Germinal center (tissue), 1 donor: ENCODE measurements around the gene FAM107A.

Experiments used
- DNase-seq: peaks from one replicate; pipeline ENCODE4 v3.0.0; 2012; ENCODE audit warnings: mixed read lengths, low spot score

The FAM107A gene

GRCh38 chr3:58577269-58577821, at the start of gene FAM107A:
TSS of gene FAM107A (minus strand) at chr3:58577391. CDS start at chr3:58569860, 7,531 bp downstream.
- DNase-seq = no peak

GRCh38 chr3:58625196-58625824, 48.1 kb upstream of the FAM107A start:
- no peak for DNase-seq

- DNase-seq = no peak
Observed at GRCh38 chr3:58624550-58624949, 47.4 kb upstream of the FAM107A start.

- DNase-seq = no peak
Observed at GRCh38 chr3:58623961-58624360, 46.8 kb upstream of the FAM107A start.

- DNase-seq = no peak
Observed at GRCh38 chr3:58623478-58623877, 46.3 kb upstream of the FAM107A start.

GRCh38 chr3:58622892-58623291, 45.7 kb upstream of the FAM107A start:
- no peak for DNase-seq

GRCh38 chr3:58622436-58622835, 45.2 kb upstream of the FAM107A start:
- DNase-seq = no peak

- no peak for DNase-seq
Observed at GRCh38 chr3:58621086-58621830, 44.1 kb upstream of the FAM107A start.

- DNase-seq = no peak
Observed at GRCh38 chr3:58620421-58620820, 43.2 kb upstream of the FAM107A start.

- no peak for DNase-seq
Observed at GRCh38 chr3:58617338-58617761, 40.2 kb upstream of the FAM107A start.

- no peak for DNase-seq
Observed at GRCh38 chr3:58613236-58614132, 36.3 kb upstream of the FAM107A start.

- DNase-seq = no peak
Observed at GRCh38 chr3:58612830-58613229, 35.6 kb upstream of the FAM107A start.

GRCh38 chr3:58609990-58610389, 32.8 kb upstream of the FAM107A start:
- DNase-seq = no peak

GRCh38 chr3:58608648-58609047, 31.5 kb upstream of the FAM107A start:
- no peak for DNase-seq

- no peak for DNase-seq
Observed at GRCh38 chr3:58607816-58608215, 30.6 kb upstream of the FAM107A start.

- no peak for DNase-seq
Observed at GRCh38 chr3:58606693-58607092, 29.5 kb upstream of the FAM107A start.

- DNase-seq = no peak
Observed at GRCh38 chr3:58604031-58604430, 26.8 kb upstream of the FAM107A start.

- DNase-seq = no peak
Observed at GRCh38 chr3:58603606-58604005, 26.4 kb upstream of the FAM107A start.

GRCh38 chr3:58597770-58598310, 20.6 kb upstream of the FAM107A start:
- no peak for DNase-seq

GRCh38 chr3:58596834-58597518, 19.8 kb upstream of the FAM107A start:
- DNase-seq = no peak

- no peak for DNase-seq
Observed at GRCh38 chr3:58594117-58594516, 16.9 kb upstream of the FAM107A start.
